Measurements from ENCODE around the gene KATNIP. TPM values are rescaled to one million over a fixed set of nuclear protein-coding genes. Genes with fewer than 3 reads are reported as not detected.

The KATNIP gene
- polyA plus RNA-seq, 1 donor (not counting 4 experiments of a cell fraction or from before 2014, with no cell fraction given): 19.0 TPM

GRCh38 chr16:27515874-27516353 lies 34.0 kb upstream of the KATNIP start:
- Histone ChIP-seq H3K9ac (ENCODE audit: control insufficient read depth, extremely low read depth, insufficient read depth, low read length) (no peak overlapping the region), H3K9me3 (ENCODE audit: control insufficient read depth, low read depth, low read length) (no peaks in the 10 kb centered on the region), H3K27me3 (ENCODE audit: control insufficient read depth, extremely low read depth, insufficient read depth, low read length) (no peaks in the 10 kb centered on the region), H4K20me1 (ENCODE audit: control insufficient read depth, extremely low read depth, insufficient read depth, low read length) (peaks cover 2% of the 10 kb centered on the region), H3K36me3 (ENCODE audit: control insufficient read depth in 2 of 2, extremely low read depth in 1 of 2, insufficient read depth in 2 of 2, low read length in 2 of 2) (peaks cover 14 to 27% of the 10 kb centered on the region in 2 experiments), H3K4me3 (ENCODE audit: control insufficient read depth in 2 of 3, extremely low read depth in 1 of 3, insufficient read depth in 2 of 3, low read depth in 1 of 3, low read length in 3 of 3) (no peak overlapping the region), H3K9me1 (ENCODE audit: control insufficient read depth, extremely low read depth, insufficient read depth, low read length) (peaks cover 4% of the 10 kb centered on the region), H2AFZ (ENCODE audit: control insufficient read depth, low read length) (no peak overlapping the region), H3K4me1 (ENCODE audit: control insufficient read depth, extremely low read depth, insufficient read depth, low read length) (no peaks in the 10 kb centered on the region), H3K4me2 (ENCODE audit: control insufficient read depth, extremely low read depth, insufficient read depth, low read depth, low read length) (no peak overlapping the region), H3K79me2 (ENCODE audit: control insufficient read depth, insufficient read depth, low read length) (no peaks in the 10 kb centered on the region), H3K27ac (ENCODE audit: control insufficient read depth, insufficient read depth, low read length) (no peak overlapping the region)
- FAIRE-seq: peak; percentile 64
- DNase-seq (ENCODE audit: low read depth, low spot score): no peak
- TF ChIP-seq EZH2 (IDR thresholded peaks at IDR 0.05; ENCODE audit: low read length) (no peak), CTCF (optimal IDR thresholded peaks at IDR 0.05 in 1 of 3, IDR thresholded peaks at IDR 0.05 in 1 of 3, conservative IDR thresholded peaks at IDR 0.05 in 1 of 3; ENCODE audit: extremely low read depth in 1 of 3, insufficient read depth in 2 of 3, low read length in 3 of 3) (peak; percentile 78 to 84 (median 83))
- dilution Hi-C loops (cut with MboI; ENCODE audit: extremely low pct_ligation_motif_present, low sequenced_read_pairs): no loop called here

- dilution Hi-C loops (cut with MboI; ENCODE audit: extremely low pct_ligation_motif_present, low sequenced_read_pairs): no loop called here
- Histone ChIP-seq H2AFZ (ENCODE audit: control insufficient read depth, low read length) (no peak overlapping the region), H3K36me3 (ENCODE audit: control insufficient read depth in 2 of 2, extremely low read depth in 1 of 2, insufficient read depth in 2 of 2, low read length in 2 of 2) (peaks cover 9 to 24% of the 10 kb centered on the region in 2 experiments), H3K9me1 (ENCODE audit: control insufficient read depth, extremely low read depth, insufficient read depth, low read length) (peaks cover 4% of the 10 kb centered on the region), H4K20me1 (ENCODE audit: control insufficient read depth, extremely low read depth, insufficient read depth, low read length) (peaks cover 2% of the 10 kb centered on the region), H3K27me3 (ENCODE audit: control insufficient read depth, extremely low read depth, insufficient read depth, low read length) (no peaks in the 10 kb centered on the region), H3K4me2 (ENCODE audit: control insufficient read depth, extremely low read depth, insufficient read depth, low read depth, low read length) (no peak overlapping the region), H3K79me2 (ENCODE audit: control insufficient read depth, insufficient read depth, low read length) (no peaks in the 10 kb centered on the region), H3K4me3 (ENCODE audit: control insufficient read depth in 2 of 3, extremely low read depth in 1 of 3, insufficient read depth in 2 of 3, low read depth in 1 of 3, low read length in 3 of 3) (no peak overlapping the region), H3K9me3 (ENCODE audit: control insufficient read depth, low read depth, low read length) (no peaks in the 10 kb centered on the region), H3K27ac (ENCODE audit: control insufficient read depth, insufficient read depth, low read length) (no peak overlapping the region), H3K9ac (ENCODE audit: control insufficient read depth, extremely low read depth, insufficient read depth, low read length) (no peak overlapping the region), H3K4me1 (ENCODE audit: control insufficient read depth, extremely low read depth, insufficient read depth, low read length) (no peaks in the 10 kb centered on the region)
- TF ChIP-seq CTCF (optimal IDR thresholded peaks at IDR 0.05 in 1 of 3, IDR thresholded peaks at IDR 0.05 in 1 of 3, conservative IDR thresholded peaks at IDR 0.05 in 1 of 3; ENCODE audit: extremely low read depth in 1 of 3, insufficient read depth in 2 of 3, low read length in 3 of 3) (no peak), EZH2 (IDR thresholded peaks at IDR 0.05; ENCODE audit: low read length) (no peak)
- no peak for FAIRE-seq
- DNase-seq (ENCODE audit: low read depth, low spot score): no peak
Measured at GRCh38 chr16:27516365-27516764, 33.6 kb upstream of the KATNIP start.
